GM12878 (cell line): ENCODE data around the gene GPR78. TPM values are rescaled to one million over a fixed set of nuclear protein-coding genes. Genes with fewer than 3 reads are reported as not detected.

Experiments used
- ATAC-seq: fragments of 200-7000 bp; cut with Tn5 transposase; 3 replicates; pipeline ENCODE4 v1.9.1; 2020; ENCODE audit warnings: mild to moderate bottlenecking, moderate library complexity
- BruUV-seq: library from RNA; stranded (reverse); fragments of 400-500 nt; replicated peaks from 2 replicates; lab custom pipeline; 2021; lab: Mats Ljungman, UMichigan
- CTCF ChIA-PET: fragments of 300-600 bp; sonication (Branson Sonifier 250); formaldehyde crosslinking; extraction: SDS; loops from one replicate; lab custom pipeline; 2021; ENCODE audit warnings: inconsistent platforms; lab: Yijun Ruan, JAX
- POLR2A ChIA-PET: fragments of 350-600 bp; formaldehyde crosslinking; extraction: SDS; loops from one replicate; lab custom pipeline; 2021; ENCODE audit warnings: inconsistent platforms; lab: Charles Lee
- RAD21 ChIA-PET: fragments of 300-600 bp; sonication (Branson Sonifier 250); formaldehyde crosslinking; loops from one replicate; lab custom pipeline; 2023; ENCODE audit warnings: antibody characterized with exemption; ENCODE audit not compliant: unreplicated experiment; lab: Charles Lee
- SMC1A ChIA-PET: fragments of 300-600 bp; sonication (Branson Sonifier 250); formaldehyde crosslinking; loops from one replicate; lab custom pipeline; 2023; ENCODE audit not compliant: unreplicated experiment, uncharacterized antibody; lab: Charles Lee
- DNase-seq: peaks from one replicate; pipeline ENCODE4 v3.0.0-alpha.2; 2011; ENCODE audit warnings: low read depth, low spot score
- FAIRE-seq: peaks from 3 replicates; lab custom pipeline; 2011; peaks lifted over from hg19 to GRCh38; lab: Jason Lieb, UNC
- H2AFZ ChIP-seq: 2 replicates; pipeline ENCODE4 v1.6.0; 2011; ENCODE audit warnings: low read depth, low read length, control low read depth; ENCODE audit not compliant: control insufficient read depth
- H3K27ac ChIP-seq: 2 replicates; pipeline ENCODE4 v1.5.1; 2011; ENCODE audit warnings: control low read depth; ENCODE audit not compliant: control insufficient read depth, insufficient read depth
- H3K27me3 ChIP-seq, 2 experiments: replicated peaks in 1 of 2; 2 replicates each; pipeline versions ENCODE4 v1.6.0 to v1.6.1; 2011; ENCODE audit warnings: low read length in 1 of 2; ENCODE audit not compliant: control insufficient read depth in 2 of 2, insufficient read depth in 2 of 2
- H3K36me3 ChIP-seq, 2 experiments: 2 replicates each; pipeline ENCODE4 v1.5.1; 2011; ENCODE audit warnings: low read length in 1 of 2; ENCODE audit not compliant: control insufficient read depth in 2 of 2, insufficient read depth in 2 of 2
- H3K4me1 ChIP-seq: 2 replicates; pipeline ENCODE4 v1.6.1; 2011; ENCODE audit warnings: mild to moderate bottlenecking, low read length, moderate library complexity, mixed read lengths; ENCODE audit not compliant: control insufficient read depth, insufficient read depth
- H3K4me2 ChIP-seq: 2 replicates; pipeline ENCODE4 v1.6.0; 2011; ENCODE audit warnings: control low read depth; ENCODE audit not compliant: control insufficient read depth, insufficient read depth
- H3K4me3 ChIP-seq: fragments of 200-600 bp; sonication (generic); 2 replicates; pipeline ENCODE4 v1.5.1; 2016
- H3K79me2 ChIP-seq: 2 replicates; pipeline ENCODE4 v1.6.0; 2011; ENCODE audit warnings: low read length; ENCODE audit not compliant: control insufficient read depth, insufficient read depth
- H3K9ac ChIP-seq: 2 replicates; pipeline ENCODE4 v1.8.0; 2011; ENCODE audit warnings: low read length, control low read depth, mixed read lengths; ENCODE audit not compliant: control insufficient read depth, insufficient read depth
- H3K9me3 ChIP-seq: replicated peaks from 3 replicates; pipeline ENCODE4 v1.5.1; 2011; ENCODE audit warnings: mild to moderate bottlenecking, low read length; ENCODE audit not compliant: control insufficient read depth, insufficient read depth
- H4K20me1 ChIP-seq: 2 replicates; pipeline ENCODE4 v1.6.0; 2011; ENCODE audit not compliant: control insufficient read depth, insufficient read depth
- CREM ChIP-seq: IDR thresholded peaks from 2 replicates; pipeline ENCODE4 v1.6.1; 2014; ENCODE audit warnings: antibody characterized with exemption, low read depth
- EED ChIP-seq: sonication (generic); IDR thresholded peaks from 2 replicates; pipeline ENCODE4 v1.6.1; 2016; ENCODE audit warnings: antibody characterized with exemption, low read depth
- KLF5 ChIP-seq: fragments of 450-650 bp; IDR thresholded peaks from 2 replicates; pipeline ENCODE4 v1.6.1; 2014; ENCODE audit warnings: mild to moderate bottlenecking; ENCODE audit not compliant: partially characterized antibody
- NBN ChIP-seq: fragments of 450-650 bp; IDR thresholded peaks from 2 replicates; pipeline ENCODE4 v1.6.1; 2016
- NFYA ChIP-seq: IDR thresholded peaks from 2 replicates; pipeline ENCODE4 v1.6.1; 2011; ENCODE audit warnings: low read depth, mild to moderate bottlenecking, low read length, improper control_type of control experiment, borderline replicate concordance
- SIX5 ChIP-seq: IDR thresholded peaks from 2 replicates; pipeline ENCODE4 v1.6.1; 2011; ENCODE audit warnings: mild to moderate bottlenecking, low read depth, low read length, moderate library complexity; ENCODE audit not compliant: severe bottlenecking
- STAT1 ChIP-seq: fragments of 450-650 bp; conservative IDR thresholded peaks from 2 replicates; pipeline ENCODE4 v1.6.1; 2014; ENCODE audit warnings: antibody characterized with exemption, mild to moderate bottlenecking
- SUPT20H ChIP-seq: IDR thresholded peaks from 2 replicates; pipeline ENCODE4 v1.6.1; 2011; ENCODE audit warnings: low read depth, mild to moderate bottlenecking, low read length, moderate library complexity, borderline replicate concordance; ENCODE audit not compliant: control insufficient read depth
- TARDBP ChIP-seq: IDR thresholded peaks from 2 replicates; pipeline ENCODE4 v1.6.1; 2016; ENCODE audit warnings: borderline replicate concordance
- ZBTB33 ChIP-seq: fragments of 450-650 bp; IDR thresholded peaks from 2 replicates; pipeline ENCODE4 v1.6.1; 2017; ENCODE audit warnings: mild to moderate bottlenecking
- WGBS: methylation state at CpG from one replicate; pipeline ENCODE4 v1.1.6; 2016; ENCODE audit warnings: low lambda C conversion rate; ENCODE audit not compliant: insufficient replicate concordance, insufficient coverage; ENCODE audit errors: missing lambda C conversion rate; 5-methylcytosine and 5-hydroxymethylcytosine counted together
- in situ Hi-C: fragments of 300-500 bp; cut with MboI; formaldehyde crosslinking; loops from 9 replicates; pipeline ENCODE4 v1.14.3; 2018; ENCODE audit warnings: mixed read lengths
- intact Hi-C: fragments of 100-400 bp; cut with micrococcal nuclease; formaldehyde crosslinking; loops from one replicate; pipeline ENCODE4 v1.14.2; 2022; ENCODE audit not compliant: unreplicated experiment
- polyA plus RNA-seq, 11 experiments: library from polyadenylated mRNA; depleted of rRNA in 4 of 11; unstranded in 6 of 11; stranded (reverse) in 5 of 11; fragments of >200 nt; fragmentation: Nextera tagmentation in 4 of 11; fragmentation: Illumina TruSeq in 1 of 11; extraction: Ambion mirVana in 4 of 11; extraction: Trizol in 1 of 11; gene quantifications; 1 replicate in 1 of 11; 2 replicates in 10 of 11; pipeline versions ENCODE4 v1.2.1 to v1.2.3, GENCODE V29; 2011 to 2016; ENCODE audit warnings: inconsistent platforms in 2 of 11, missing spikeins in 2 of 11, low read depth in 1 of 11
- total RNA-seq, 4 experiments: library from RNA; depleted of rRNA in 3 of 4; stranded (reverse); fragments of >200 nt in 3 of 4; fragmentation: Illumina TruSeq in 1 of 4; extraction: Trizol in 1 of 4; gene quantifications; 2 replicates each; pipeline versions ENCODE4 v1.2.1 to v1.2.3, GENCODE V29; 2013 to 2021

The GPR78 gene
- total and polyA plus RNA-seq, 10 of the 15 experiments (the other 5 are each of a cell fraction or from before 2014, with no cell fraction given), result 0.03 TPM; not detected in 9

- Histone ChIP-seq H3K4me3 (no peak overlapping the region), H3K9ac (no peak overlapping the region), H2AFZ (no peak overlapping the region), H3K27ac (no peak overlapping the region), H3K27me3 (no peaks in the 10 kb centered on the region; a peak in 1 of 4 replicates), H3K36me3 (no peaks in the 10 kb centered on the region; a peak in 1 of 4 replicates), H3K4me1 (no peaks in the 10 kb centered on the region), H3K9me3 (no peaks in the 10 kb centered on the region)
- SMC1A ChIA-PET, result no interaction called here
- DNase-seq (no peak), ATAC-seq (no peak), FAIRE-seq (no peak)
- in situ Hi-C loops, result loop anchor here (10.0 kb wide), 1 partner anchor 310 kb away; no protein-coding TSS in a partner anchor
- RAD21 ChIA-PET, result no interaction called here
- CTCF ChIA-PET, result no interaction called here
- POLR2A ChIA-PET, result no interaction called here
- BruUV-seq, result no TSS peak
- 21% methylated on average over 21 of the region's 22 CpGs for WGBS
- TF ChIP-seq SUPT20H (no peak), NFYA (no peak), SIX5 (no peak), NBN (no peak), EED (no peak), STAT1 (no peak), KLF5 (no peak), CREM (no peak), ZBTB33 (no peak), TARDBP (no peak)
- TF ChIP-seq, all 136 proteins: peak for 0
- Histone ChIP-seq H3K4me2 (no peak overlapping the region), H3K79me2 (no peaks in the 10 kb centered on the region), H4K20me1 (no peaks in the 10 kb centered on the region)
- intact Hi-C loops, result no loop called here
These were observed 34.4 kb downstream of the GPR78 start for GRCh38 chr4:8614365-8615193.
